SU-DHL-6 (cell line): ENCODE results near the gene SPINT2.

ENCODE experiments used
- H2AFZ ChIP-seq: fragments of 200-600 bp; sonication (generic); 2 replicates; pipeline ENCODE4 v1.6.1; 2014; ENCODE audit warnings: low read depth, mild to moderate bottlenecking, moderate library complexity, mixed read lengths, antibody characterized with exemption, low read length; ENCODE audit not compliant: severe bottlenecking
- H3F3A ChIP-seq: fragments of 200-600 bp; shearing (Covaris generic); 2 replicates; pipeline ENCODE4 v1.6.0; 2016; ENCODE audit warnings: antibody characterized with exemption, mild to moderate bottlenecking; ENCODE audit not compliant: insufficient read depth
- H3K27ac ChIP-seq: fragments of 200-600 bp; sonication (generic); 2 replicates; pipeline ENCODE4 v1.5.1; 2016; ENCODE audit warnings: low read depth, mild to moderate bottlenecking, low read length, moderate library complexity, mixed read lengths
- H3K27me3 ChIP-seq: fragments of 200-600 bp; sonication (generic), shearing (Covaris generic); 2 replicates; pipeline ENCODE4 v1.6.0; 2014; ENCODE audit warnings: mild to moderate bottlenecking, low read length
- H3K36me3 ChIP-seq: fragments of 200-600 bp; sonication (generic); 2 replicates; pipeline ENCODE4 v1.6.1; 2014; ENCODE audit warnings: mild to moderate bottlenecking, low read length, mixed read lengths
- H3K4me2 ChIP-seq: fragments of 300-600, 200-600 bp; shearing (Covaris generic), sonication (generic); 2 replicates; pipeline ENCODE4 v1.6.0; 2014; ENCODE audit warnings: low read length, low read depth, mild to moderate bottlenecking; ENCODE audit not compliant: poor library complexity, severe bottlenecking
- H3K4me3 ChIP-seq: fragments of 200-600 bp; sonication (generic); 2 replicates; pipeline ENCODE4 v1.5.1; 2014; ENCODE audit warnings: antibody characterized with exemption, low read length, mild to moderate bottlenecking, mixed read lengths; ENCODE audit not compliant: insufficient read depth, poor library complexity, severe bottlenecking
- H3K79me2 ChIP-seq: fragments of 200-600 bp; sonication (generic); 2 replicates; pipeline ENCODE4 v1.6.1; 2014; ENCODE audit warnings: mild to moderate bottlenecking, low read length, moderate library complexity; ENCODE audit not compliant: insufficient read depth
- H3K9ac ChIP-seq: fragments of 200-600 bp; sonication (generic); 2 replicates; pipeline ENCODE4 v1.7.0; 2014; ENCODE audit warnings: mild to moderate bottlenecking, low read length
- H3K9me2 ChIP-seq: fragments of 200-600 bp; sonication (generic); replicated peaks from 2 replicates; pipeline ENCODE4 v1.6.1; 2014; ENCODE audit warnings: low read length; ENCODE audit not compliant: insufficient read depth
- H3K9me3 ChIP-seq: fragments of 200-600 bp; sonication (generic); 2 replicates; pipeline ENCODE4 v1.6.1; 2014; ENCODE audit warnings: low read length, mixed read lengths; ENCODE audit not compliant: insufficient read depth
- H4K20me1 ChIP-seq: fragments of 200-600 bp; sonication (generic); 2 replicates; pipeline ENCODE4 v1.6.1; 2014; ENCODE audit warnings: low read depth, mild to moderate bottlenecking, antibody characterized with exemption, low read length, moderate library complexity, mixed read lengths
- CTCF ChIP-seq: fragments of 200-600 bp; sonication (generic); IDR thresholded peaks from one replicate; pipeline ENCODE4 v1.5.1; 2017; ENCODE audit warnings: antibody characterized with exemption, mild to moderate bottlenecking, low read length, moderate library complexity; ENCODE audit not compliant: insufficient read depth, poor library complexity, severe bottlenecking
- EZH2phosphoT487 ChIP-seq: fragments of 200-600 bp; sonication (generic), shearing (Covaris generic); conservative IDR thresholded peaks from 2 replicates; pipeline ENCODE4 v1.6.1; 2018; ENCODE audit warnings: mild to moderate bottlenecking, antibody characterized with exemption, low read length, moderate library complexity, mixed read lengths

SPINT2 gene

GRCh38 chr19:38340927-38341326 lies 76.6 kb downstream of the SPINT2 start:
- H3K4me3 ChIP-seq: no peak overlapping the region
- H3K27me3 ChIP-seq: no peaks in the 10 kb centered on the region
- H3K9me3 ChIP-seq: no peaks in the 10 kb centered on the region
- TF ChIP-seq EZH2phosphoT487 (no peak), CTCF (no peak)
- no peaks in the 10 kb centered on the region for H3K9me2 ChIP-seq
- no peak overlapping the region for H3K9ac ChIP-seq
- H3K27ac ChIP-seq: no peak overlapping the region
- no peaks in the 10 kb centered on the region for H4K20me1 ChIP-seq
- peaks cover 3% of the 10 kb centered on the region; the same call in 1 of the 2 replicates for H3F3A ChIP-seq
- H3K4me2 ChIP-seq: no peak overlapping the region
- no peaks in the 10 kb centered on the region for H3K36me3 ChIP-seq
- H2AFZ ChIP-seq: no peak overlapping the region
- H3K79me2 ChIP-seq: no peaks in the 10 kb centered on the region
